ENCODE results near the gene LAMB2.

LAMB2 gene

DNA sequence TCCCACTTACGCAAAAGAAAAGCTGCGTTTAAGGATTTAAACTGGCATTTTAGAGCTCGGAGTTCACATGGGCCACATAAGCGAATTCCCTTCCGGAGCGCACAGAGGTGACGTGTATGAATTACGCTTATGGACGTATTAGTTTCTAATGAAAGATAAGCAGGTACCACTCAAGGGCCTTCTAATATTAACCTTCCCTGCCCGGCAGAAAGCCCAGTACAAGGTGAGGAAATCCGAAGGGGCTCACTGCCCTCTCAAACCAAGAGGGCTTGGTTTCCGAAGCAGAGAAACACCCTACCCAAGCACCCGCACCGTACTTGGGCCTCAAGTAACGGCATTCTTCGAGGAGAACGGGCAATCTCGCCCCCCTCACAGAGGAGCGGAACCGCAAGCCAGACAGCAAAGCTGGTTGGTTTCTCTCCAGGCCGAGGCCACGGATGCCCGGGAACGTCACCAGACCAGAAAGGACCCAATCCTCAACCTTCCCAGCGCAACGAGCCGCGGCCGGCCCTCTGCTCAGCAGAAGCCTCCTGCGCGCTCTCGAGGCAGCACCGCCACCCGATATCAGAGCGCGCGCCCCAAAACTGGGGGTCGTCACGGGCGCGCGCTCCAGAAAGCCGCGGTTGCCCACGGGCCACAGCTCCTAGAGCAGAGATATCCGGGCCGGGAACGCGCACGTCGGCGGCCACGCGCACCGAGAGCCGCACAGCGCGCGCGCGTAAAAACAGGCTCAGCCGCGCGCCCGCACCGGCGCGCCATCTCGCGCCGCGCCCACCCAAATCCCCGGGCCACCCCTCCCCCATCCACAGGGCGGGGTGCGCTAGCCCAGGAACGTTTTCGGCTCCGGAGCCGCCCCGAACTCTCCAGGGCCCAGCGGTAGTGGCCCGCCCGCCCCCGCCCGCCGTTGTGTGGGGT is 39.7 kb downstream of the LAMB2 start:
- Histone ChIP-seq H3K27ac (peak overlapping the region; percentile 86 to 99 (median 97)), H3K4me3 (peak overlapping the region; percentile 85 to 100 (median 96))

DNA sequence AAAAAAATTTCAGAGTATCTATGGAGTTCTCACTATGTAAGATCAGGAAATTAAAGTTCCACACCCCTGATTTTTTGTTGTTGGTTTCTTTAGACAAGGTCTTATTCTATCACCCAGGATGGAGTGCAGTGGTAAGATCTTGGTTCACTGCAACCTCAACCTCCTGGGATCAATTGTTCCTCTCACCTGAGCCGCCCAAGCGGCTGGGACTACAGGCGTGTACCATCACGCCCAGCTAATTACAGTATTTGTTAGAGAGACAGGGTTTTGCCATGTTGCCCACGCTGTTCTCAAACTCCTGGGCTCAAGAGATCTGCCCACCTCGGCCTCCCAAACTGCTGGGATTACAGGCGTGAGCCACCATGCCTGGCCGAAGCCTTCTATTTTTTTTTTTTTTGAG is 51.4 kb downstream of the LAMB2 start:
- Histone ChIP-seq H3K4me3 (no peak overlapping the region), H3K27ac (no peak overlapping the region)

DNA sequence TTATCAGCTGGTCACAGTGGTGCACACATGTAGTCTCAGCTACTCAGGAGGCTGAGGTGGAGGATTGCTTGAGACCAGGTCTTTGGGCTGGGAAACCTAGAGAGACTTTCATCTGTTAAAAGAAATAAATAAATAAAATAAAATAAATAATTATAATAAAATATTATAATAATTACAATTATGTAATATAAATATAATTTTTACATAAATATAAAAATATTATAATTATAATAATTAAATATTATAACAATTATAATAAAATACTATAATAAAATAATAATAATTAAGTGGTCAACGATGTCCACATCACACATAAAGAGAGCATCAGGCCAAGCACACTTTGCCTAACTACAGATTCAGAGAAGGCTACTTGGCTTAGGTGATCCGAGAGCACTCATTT is 53.6 kb downstream of the LAMB2 start:
- Histone ChIP-seq H3K27ac (no peak overlapping the region), H3K4me3 (no peak overlapping the region)

DNA sequence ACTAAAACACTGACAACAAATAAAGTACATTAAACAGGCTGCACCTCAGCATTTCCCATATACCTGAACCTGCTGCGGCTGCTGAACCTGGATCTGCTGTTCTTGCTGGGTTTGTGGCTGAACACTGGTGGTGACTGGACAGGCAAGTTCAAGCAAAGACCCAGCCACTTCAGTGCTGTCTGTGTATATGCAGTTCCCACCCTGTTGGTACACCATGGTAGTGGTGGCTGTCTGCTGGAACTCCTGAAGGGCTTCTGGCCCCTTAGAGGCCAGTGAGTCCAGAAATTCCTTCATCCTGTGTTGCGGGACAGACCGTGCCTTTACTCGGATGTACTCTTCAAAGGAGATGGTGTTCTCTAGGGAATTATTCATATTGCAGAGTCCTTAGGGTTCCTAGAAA is 56.2 kb downstream of the LAMB2 start:
- Histone ChIP-seq H3K27ac (no peak overlapping the region), H3K4me3 (no peak overlapping the region)

DNA sequence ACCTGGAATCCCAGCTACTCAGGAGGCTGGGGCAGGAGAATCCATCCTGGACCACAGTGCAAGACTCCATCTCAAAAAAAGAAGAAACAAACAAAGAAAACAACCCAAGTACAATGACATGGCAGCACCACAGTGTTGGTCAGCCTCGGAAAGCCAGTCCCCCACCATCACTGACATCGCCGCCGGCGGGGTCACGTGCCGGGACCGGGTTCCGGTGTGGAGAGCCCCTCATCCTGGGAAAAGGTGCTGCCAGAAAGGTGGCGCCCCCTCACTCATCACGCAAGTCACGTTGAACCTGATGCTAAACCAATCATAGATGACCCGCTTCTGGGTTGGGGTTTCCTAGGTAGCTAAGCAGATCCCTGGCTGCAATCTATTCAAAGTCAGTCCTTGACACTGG is 56.7 kb downstream of the LAMB2 start:
- H3K4me3 ChIP-seq = no peak overlapping the region
- H3K27ac ChIP-seq = no peak overlapping the region

Data from skin epidermis (tissue), 12 donors.